ENCODE measurements around the gene ZCCHC9. TPM values are rescaled to one million over a fixed set of nuclear protein-coding genes. Genes with fewer than 3 reads are reported as not detected.

ZCCHC9 gene
- total and polyA plus RNA-seq, 12 donors, result 8.5 to 25.7 (median 11.1) TPM

DNA sequence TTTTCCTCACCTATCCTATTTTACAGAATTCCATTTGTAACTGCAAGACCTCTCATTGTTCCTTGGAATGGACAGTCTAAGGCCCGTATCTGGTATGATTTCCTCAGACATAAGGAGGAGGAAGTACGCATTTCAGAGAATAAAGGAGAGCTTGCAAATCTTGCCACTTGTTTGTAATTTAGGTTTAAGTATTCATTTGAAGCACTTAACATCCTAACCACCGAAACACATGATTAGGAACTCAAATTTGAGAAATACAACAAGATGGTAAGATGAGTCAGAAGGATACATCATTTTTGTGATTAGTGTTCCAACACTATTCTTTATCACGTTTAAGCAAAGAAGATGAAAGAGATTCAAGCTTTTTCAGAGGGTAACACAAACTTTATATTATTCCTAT, 3.9 kb upstream of the ZCCHC9 start:
- Histone ChIP-seq H3K9me3 (peaks cover 0 to 24% (median 5%) of the 10 kb centered on the region in 11 donors), H3K27me3 (no peaks in the 10 kb centered on the region), H3K4me3 (no peak overlapping the region), H3K4me1 (peaks cover 3 to 49% (median 28%) of the 10 kb centered on the region in 9 donors), H3K27ac (peak overlapping the region in 1 of 10 donors; percentile 40), H3K36me3 (peaks cover 0 to 11% (median 0%) of the 10 kb centered on the region in 9 donors)
- ATAC-seq (no peak), DNase-seq (no peak)
- TF ChIP-seq, protein P1, sequence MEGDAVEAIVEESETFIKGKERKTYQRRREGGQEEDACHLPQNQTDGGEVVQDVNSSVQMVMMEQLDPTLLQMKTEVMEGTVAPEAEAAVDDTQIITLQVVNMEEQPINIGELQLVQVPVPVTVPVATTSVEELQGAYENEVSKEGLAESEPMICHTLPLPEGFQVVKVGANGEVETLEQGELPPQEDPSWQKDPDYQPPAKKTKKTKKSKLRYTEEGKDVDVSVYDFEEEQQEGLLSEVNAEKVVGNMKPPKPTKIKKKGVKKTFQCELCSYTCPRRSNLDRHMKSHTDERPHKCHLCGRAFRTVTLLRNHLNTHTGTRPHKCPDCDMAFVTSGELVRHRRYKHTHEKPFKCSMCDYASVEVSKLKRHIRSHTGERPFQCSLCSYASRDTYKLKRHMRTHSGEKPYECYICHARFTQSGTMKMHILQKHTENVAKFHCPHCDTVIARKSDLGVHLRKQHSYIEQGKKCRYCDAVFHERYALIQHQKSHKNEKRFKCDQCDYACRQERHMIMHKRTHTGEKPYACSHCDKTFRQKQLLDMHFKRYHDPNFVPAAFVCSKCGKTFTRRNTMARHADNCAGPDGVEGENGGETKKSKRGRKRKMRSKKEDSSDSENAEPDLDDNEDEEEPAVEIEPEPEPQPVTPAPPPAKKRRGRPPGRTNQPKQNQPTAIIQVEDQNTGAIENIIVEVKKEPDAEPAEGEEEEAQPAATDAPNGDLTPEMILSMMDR (IDR thresholded peaks at IDR 0.05), result no peak
- intact Hi-C loops (cut with DNase I), result loop anchor here in 3 of 10 donors (5.0 to 10.0 kb wide), 3 partner anchors 50 to 613 kb away; no protein-coding TSS in a partner anchor
- WGBS, 2 donors, result 82% methylated on average over 4 of the region's 4 CpGs

DNA sequence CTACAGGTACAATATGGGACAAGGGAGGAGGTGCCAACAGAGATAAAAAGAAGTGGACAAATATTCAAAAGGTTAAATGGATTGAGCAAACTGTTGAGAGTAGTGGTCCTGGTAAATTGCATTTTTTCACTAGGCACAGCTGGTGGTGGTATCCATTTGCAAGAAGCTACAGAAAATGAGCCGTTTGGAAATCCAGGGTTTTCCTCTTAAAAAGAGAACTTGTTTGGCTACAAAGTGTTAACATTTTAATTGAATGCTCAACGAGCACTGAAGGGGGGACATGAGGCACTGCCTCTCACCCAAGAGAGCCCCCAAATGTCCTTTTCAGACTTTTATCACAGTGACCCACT, 491 bp upstream of the ZCCHC9 start:
- intact Hi-C loops (cut with DNase I), result loop anchor here in 1 of 10 donors (10.0 kb wide), 1 partner anchor 626 kb away; no protein-coding TSS in a partner anchor
- DNase-seq (no peak), ATAC-seq (peak in 3 of 8 donors; percentile 4 to 19 (median 12))
- Histone ChIP-seq H3K4me3 (peak overlapping the region; percentile 73 to 96 (median 79)), H3K4me1 (peaks cover 3 to 63% (median 35%) of the 10 kb centered on the region in 9 donors), H3K9me3 (no peaks in the 10 kb centered on the region), H3K27me3 (no peaks in the 10 kb centered on the region), H3K36me3 (peaks cover 0 to 14% (median 4%) of the 10 kb centered on the region in 9 donors), H3K27ac (peak overlapping the region in 9 of 10 donors; percentile 82 to 95 (median 93))
- TF ChIP-seq, protein P1 (IDR thresholded peaks at IDR 0.05), result no peak
- WGBS, 2 donors, result 0% methylated on average over 2 of the region's 2 CpGs

DNA sequence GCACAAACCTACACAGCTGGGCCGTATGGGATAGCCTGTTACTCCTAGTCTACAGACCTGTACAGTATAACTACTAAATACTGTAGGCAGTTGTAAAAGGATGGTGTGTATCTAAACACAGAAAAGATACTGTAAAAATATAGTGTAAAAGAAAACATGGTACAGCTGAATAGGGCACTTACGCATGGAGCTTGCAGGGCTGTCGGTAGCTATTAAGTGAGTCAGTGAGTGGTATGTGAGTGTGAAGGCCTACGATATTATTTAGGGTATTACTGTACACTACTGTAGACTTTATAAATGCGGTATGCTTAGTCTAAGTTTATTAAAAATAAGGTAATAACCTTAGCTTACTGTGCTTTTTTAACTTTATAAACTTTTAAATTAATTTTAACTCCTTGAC, 1.2 kb downstream of the ZCCHC9 start:
- 92 to 93% methylated on average over 5 of the region's 5 CpGs for WGBS, 2 donors
- Histone ChIP-seq H3K4me3 (peak overlapping the region in 6 of 10 donors; percentile 76 to 90 (median 82)), H3K27ac (no peak overlapping the region), H3K36me3 (peaks cover 0 to 16% (median 4%) of the 10 kb centered on the region in 9 donors), H3K4me1 (peaks cover 3 to 54% (median 35%) of the 10 kb centered on the region in 9 donors), H3K9me3 (no peaks in the 10 kb centered on the region), H3K27me3 (no peaks in the 10 kb centered on the region)
- intact Hi-C loops (cut with DNase I), result loop anchor here in 1 of 10 donors (10.0 kb wide), 1 partner anchor 628 kb away; no protein-coding TSS in a partner anchor
- DNase-seq (no peak), ATAC-seq (no peak)
- TF ChIP-seq, protein P1 (IDR thresholded peaks at IDR 0.05), result no peak

DNA sequence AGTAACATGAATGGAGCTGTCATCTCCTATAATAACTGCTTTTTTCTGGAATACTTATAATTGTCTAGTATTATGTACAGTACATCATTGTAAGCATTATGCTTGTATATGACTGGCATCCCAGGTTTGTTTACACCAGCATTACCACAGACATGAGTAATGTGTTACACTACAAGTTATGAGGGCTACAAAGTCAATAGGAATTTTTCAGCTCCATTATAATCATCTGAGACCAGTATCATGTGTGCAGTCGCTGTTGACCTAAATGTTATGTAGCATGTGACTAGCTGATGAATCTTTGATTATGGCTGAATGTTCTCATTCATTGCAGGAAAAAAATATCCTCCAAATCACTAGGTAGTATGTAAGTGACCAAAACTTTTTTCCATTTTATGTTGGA, 2.2 kb downstream of the ZCCHC9 start:
- Histone ChIP-seq H3K36me3 (peaks cover 0 to 18% (median 4%) of the 10 kb centered on the region in 9 donors), H3K4me1 (peaks cover 3 to 44% (median 35%) of the 10 kb centered on the region in 9 donors), H3K27me3 (no peaks in the 10 kb centered on the region), H3K4me3 (no peak overlapping the region), H3K9me3 (no peaks in the 10 kb centered on the region), H3K27ac (no peak overlapping the region)
- intact Hi-C loops (cut with DNase I), result loop anchor here in 1 of 10 donors (10.0 kb wide), 1 partner anchor 629 kb away; no protein-coding TSS in a partner anchor
- DNase-seq (no peak), ATAC-seq (no peak)
- TF ChIP-seq, protein P1 (IDR thresholded peaks at IDR 0.05), result no peak
- 72 to 90% methylated on average over 1 of the region's 1 CpG for WGBS, 2 donors
